ENCODE measurements around the gene SEMA3E.
"Not testable (repeated sequence)": the region's sequence is repeated elsewhere in the genome, so short reads cannot be mapped to it uniquely, and the experiment has no call there.

The SEMA3E gene

DNA sequence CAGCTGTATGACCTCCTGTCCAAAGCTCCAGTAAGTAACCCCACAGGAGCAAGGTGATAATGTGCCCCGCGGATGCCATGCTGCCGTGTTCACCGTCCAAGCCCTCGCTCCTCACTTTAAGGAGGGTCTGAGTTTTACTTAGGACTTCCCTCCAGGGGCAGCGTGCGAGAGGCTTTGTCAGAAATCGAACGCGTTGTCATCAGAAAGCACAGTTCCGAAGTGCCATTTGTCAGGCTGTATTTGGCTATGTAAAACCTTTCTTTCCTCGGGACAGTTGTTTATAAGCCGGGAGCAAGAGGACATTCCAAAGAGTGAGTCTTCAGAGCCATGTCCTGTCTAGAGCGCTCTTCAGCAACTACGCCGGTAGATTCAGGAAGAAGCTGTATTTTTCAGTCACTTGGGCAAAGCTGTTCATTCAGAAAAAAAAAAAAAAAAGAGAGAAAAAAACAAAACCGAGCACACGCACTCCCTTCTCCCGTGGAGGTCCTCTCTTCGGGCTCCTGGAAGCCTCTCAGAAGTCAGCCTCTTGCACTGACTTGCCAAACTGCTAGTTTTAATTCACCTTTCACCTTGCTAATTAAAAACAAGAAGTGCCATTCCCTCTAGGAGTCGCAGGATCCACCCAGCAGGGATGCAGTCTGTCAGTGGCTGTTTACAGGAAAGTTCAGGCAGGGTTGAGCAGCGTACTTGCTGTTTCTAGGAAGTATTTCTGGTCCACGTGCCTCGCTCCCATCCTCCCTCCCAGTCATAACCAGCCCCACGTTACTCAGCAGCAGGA lies at the start of gene SEMA3E:
TSS of gene SEMA3E (minus strand) at position 676 of the 778 bp plus-strand sequence.
- H3K27me3 Mint-ChIP-seq, result peaks cover 13% of the 10 kb centered on the region
- no peaks in the 10 kb centered on the region for H3K4me1 Mint-ChIP-seq (ENCODE audit: low read depth)
- no peaks in the 10 kb centered on the region for H3K36me3 Mint-ChIP-seq
- H3K4me3 Mint-ChIP-seq, result no peak within 1 kb of the TSS
- H3K27ac Mint-ChIP-seq, result no peak within 1 kb of the TSS
- H3K9me3 Mint-ChIP-seq (ENCODE audit: low read depth), result peaks cover 3% of the 10 kb centered on the region

DNA sequence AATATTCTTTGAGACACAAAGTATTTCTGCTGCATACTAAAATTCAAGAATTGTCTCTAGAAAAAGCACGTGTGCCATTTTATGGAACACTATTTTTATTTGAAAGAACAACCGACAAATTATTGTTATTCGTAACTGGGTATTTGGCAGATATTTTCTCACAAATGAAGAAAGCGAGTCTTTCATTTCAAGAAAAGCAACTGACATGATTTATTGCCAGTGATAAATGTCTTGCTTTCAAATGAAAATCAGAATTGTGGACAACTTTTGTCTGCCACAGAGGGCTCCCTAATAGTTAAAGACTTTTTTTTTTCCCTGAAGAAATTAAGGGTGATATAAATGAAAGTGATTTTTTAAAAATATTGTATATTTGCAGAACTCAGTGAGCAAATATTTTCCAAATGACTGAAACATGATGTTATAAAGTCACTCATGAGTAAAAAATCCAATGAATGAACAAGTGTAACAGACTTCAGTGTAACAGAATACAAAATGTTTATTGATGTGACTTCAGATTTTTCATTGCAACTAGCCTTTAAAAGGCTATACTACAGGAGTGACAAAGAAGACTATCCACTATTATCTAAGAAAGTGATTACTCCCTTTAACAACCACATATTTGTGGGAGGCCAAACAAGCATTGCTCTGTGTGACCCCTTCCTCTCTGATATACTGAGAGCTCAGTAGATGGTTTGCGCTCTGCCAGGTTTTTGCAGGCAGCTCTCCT lies 49.0 kb upstream of the SEMA3E start:
- no peaks in the 10 kb centered on the region for H3K36me3 Mint-ChIP-seq
- no peaks in the 10 kb centered on the region for H3K27me3 Mint-ChIP-seq
- H3K9me3 Mint-ChIP-seq (ENCODE audit: low read depth), result peaks cover 18% of the 10 kb centered on the region
- H3K27ac Mint-ChIP-seq, result no peak overlapping the region
- no peaks in the 10 kb centered on the region for H3K4me1 Mint-ChIP-seq (ENCODE audit: low read depth)
- H3K4me3 Mint-ChIP-seq, result no peak overlapping the region

- Mint-ChIP-seq H3K36me3 (no peaks in the 10 kb centered on the region), H3K9me3 (ENCODE audit: low read depth) (peaks cover 14% of the 10 kb centered on the region), H3K27ac (no peak overlapping the region), H3K4me1 (ENCODE audit: low read depth) (no peaks in the 10 kb centered on the region), H3K4me3 (no peak overlapping the region), H3K27me3 (no peaks in the 10 kb centered on the region)
Observed at GRCh38 chr7:83696101-83696500, 47.2 kb upstream of the SEMA3E start.

DNA sequence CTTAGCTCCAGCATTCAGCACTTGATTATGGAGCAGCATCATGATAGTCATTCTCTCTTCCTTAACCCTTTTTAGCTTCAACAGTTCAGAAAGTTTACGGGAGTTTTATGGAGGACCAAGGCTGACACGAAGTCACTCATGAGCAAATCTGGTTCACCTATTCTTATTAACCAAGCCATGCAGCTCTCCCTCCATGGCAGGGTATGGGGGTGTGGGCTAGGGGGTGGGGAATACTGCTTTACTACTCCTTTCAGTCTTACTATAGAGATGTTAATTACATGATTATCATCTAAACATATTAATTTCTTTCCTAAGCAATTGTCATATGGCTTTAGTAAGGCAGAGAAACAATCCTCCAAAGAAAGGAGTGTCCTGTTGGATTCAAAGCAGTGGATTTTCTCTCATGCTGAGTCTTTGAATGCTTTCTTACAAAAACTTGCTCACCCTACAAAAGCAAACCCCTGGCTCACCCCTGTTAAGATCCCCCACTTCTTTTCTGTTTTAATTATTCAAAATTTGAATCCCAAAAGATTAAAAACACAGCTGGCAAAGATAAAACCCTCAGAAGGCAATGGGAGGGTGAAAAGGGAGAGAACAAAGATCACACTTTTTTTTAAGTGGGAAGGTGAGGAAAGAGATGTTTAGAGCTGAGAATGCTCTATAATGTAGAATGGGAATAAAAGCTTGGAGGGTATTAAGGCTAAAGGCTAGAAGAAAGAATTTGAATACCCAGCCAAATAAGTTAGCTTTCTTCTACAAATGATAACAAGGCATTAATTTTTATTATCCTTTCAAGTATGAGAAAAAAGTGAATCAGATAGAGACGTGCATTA lies 46.4 kb upstream of the SEMA3E start:
- H3K9me3 Mint-ChIP-seq (ENCODE audit: low read depth), result peaks cover 14% of the 10 kb centered on the region
- H3K36me3 Mint-ChIP-seq, result no peaks in the 10 kb centered on the region
- no peaks in the 10 kb centered on the region for H3K4me1 Mint-ChIP-seq (ENCODE audit: low read depth)
- no peak overlapping the region for H3K27ac Mint-ChIP-seq
- no peaks in the 10 kb centered on the region for H3K27me3 Mint-ChIP-seq
- H3K4me3 Mint-ChIP-seq, result no peak overlapping the region

GRCh38 chr7:83693256-83693655 lies 44.3 kb upstream of the SEMA3E start:
- Mint-ChIP-seq H3K9me3 (ENCODE audit: low read depth) (peaks cover 5% of the 10 kb centered on the region), H3K27me3 (no peaks in the 10 kb centered on the region), H3K4me1 (ENCODE audit: low read depth) (no peaks in the 10 kb centered on the region), H3K4me3 (no peak overlapping the region), H3K36me3 (no peaks in the 10 kb centered on the region), H3K27ac (no peak overlapping the region)

DNA sequence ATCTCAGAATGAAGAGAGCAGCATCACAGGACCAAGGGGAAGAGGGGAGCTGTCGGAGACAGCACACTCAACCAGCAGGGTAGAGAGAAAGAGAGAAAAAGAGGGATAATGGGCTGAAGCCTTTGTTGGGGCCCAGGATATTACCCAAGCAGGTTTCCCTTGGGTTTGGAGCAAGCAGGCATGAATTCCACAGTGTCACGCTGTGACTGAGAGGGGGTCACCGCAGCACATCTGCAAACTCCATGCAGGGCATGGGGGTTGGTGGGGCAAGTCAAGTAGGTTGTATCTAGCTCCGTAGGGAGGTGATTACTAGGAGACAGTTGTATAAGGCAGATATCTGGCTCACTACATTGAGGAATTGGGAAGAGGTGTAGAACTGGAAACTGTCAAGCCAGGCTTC lies 42.2 kb upstream of the SEMA3E start:
- H3K27me3 Mint-ChIP-seq, result no peaks in the 10 kb centered on the region
- no peak overlapping the region for H3K27ac Mint-ChIP-seq
- H3K36me3 Mint-ChIP-seq, result no peaks in the 10 kb centered on the region
- H3K9me3 Mint-ChIP-seq (ENCODE audit: low read depth), result no peaks in the 10 kb centered on the region
- H3K4me3 Mint-ChIP-seq, result no peak overlapping the region
- H3K4me1 Mint-ChIP-seq (ENCODE audit: low read depth), result no peaks in the 10 kb centered on the region

DNA sequence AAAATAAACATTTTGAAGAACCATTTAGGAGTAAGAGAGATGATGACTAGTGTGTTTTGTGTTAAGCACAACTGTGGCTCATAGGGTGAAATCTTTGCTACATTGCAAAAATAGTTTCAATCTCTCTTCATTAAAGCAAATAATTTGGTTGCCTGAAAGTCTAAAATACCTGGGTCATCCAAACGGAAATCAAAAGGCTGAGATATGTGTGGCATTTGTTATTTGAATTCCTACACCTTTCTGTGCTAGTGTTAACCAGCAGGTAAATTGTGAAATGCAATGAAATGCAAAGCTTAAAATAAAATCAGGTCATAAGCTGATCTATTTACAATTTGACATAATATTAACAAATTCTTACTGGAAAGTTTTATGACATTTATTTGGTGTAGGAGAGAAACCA lies 40.9 kb upstream of the SEMA3E start:
- H3K4me1 Mint-ChIP-seq (ENCODE audit: low read depth), result no peaks in the 10 kb centered on the region

DNA sequence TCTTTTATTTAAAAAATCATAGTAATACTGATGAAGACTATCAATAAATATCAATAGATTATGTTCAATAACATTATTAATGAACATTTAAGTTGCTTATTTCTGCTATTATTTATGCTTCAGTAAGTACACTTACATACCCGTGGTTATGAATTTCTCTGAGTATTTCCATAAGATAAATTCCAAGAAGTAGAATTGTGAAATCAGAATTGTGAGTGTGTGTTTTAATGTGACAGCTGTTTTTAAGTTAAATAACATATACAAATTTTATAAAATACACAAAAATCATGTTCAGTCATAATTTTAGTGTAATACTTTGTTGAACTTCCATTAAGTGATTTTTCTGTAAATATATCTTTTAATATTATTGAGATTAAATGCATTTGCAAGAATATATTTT lies 37.5 kb upstream of the SEMA3E start:
- no peak overlapping the region for H3K27ac Mint-ChIP-seq
- H3K4me1 Mint-ChIP-seq (ENCODE audit: low read depth), result no peaks in the 10 kb centered on the region
- no peaks in the 10 kb centered on the region for H3K9me3 Mint-ChIP-seq (ENCODE audit: low read depth)
- H3K4me3 Mint-ChIP-seq, result no peak overlapping the region
- H3K27me3 Mint-ChIP-seq, result no peaks in the 10 kb centered on the region
- no peaks in the 10 kb centered on the region for H3K36me3 Mint-ChIP-seq

More for the DNA sequence above, 40.9 kb upstream of the SEMA3E start:
- Mint-ChIP-seq H3K27ac (no peak overlapping the region), H3K27me3 (no peaks in the 10 kb centered on the region), H3K9me3 (ENCODE audit: low read depth) (no peaks in the 10 kb centered on the region), H3K36me3 (no peaks in the 10 kb centered on the region), H3K4me3 (no peak overlapping the region)

DNA sequence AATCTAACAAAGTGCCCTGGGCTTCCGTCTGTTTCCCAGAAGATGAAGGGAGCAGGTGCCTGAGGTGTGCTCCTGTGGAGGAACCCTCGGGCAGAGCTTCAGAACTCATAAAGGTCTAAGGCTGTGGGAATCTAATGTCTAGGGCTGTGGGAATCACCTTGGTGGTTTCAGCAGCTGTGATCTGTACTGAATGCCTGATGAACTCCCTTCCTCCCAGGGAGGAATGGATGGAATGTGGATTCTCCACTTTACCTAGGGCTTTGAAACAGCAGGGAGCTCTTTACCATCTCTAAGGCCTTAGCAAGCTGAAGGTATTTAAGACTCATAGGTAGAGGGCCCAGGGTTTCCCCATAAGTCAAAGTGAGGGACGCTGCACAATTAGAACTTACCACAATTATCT lies 36.0 kb upstream of the SEMA3E start:
- Mint-ChIP-seq H3K27ac (no peak overlapping the region), H3K36me3 (no peaks in the 10 kb centered on the region), H3K4me3 (no peak overlapping the region), H3K27me3 (no peaks in the 10 kb centered on the region), H3K9me3 (ENCODE audit: low read depth) (no peaks in the 10 kb centered on the region), H3K4me1 (ENCODE audit: low read depth) (no peaks in the 10 kb centered on the region)

GRCh38 chr7:83681200-83681778 lies 32.4 kb upstream of the SEMA3E start:
- Mint-ChIP-seq H3K27me3 (no peaks in the 10 kb centered on the region), H3K9me3 (ENCODE audit: low read depth) (no peaks in the 10 kb centered on the region), H3K27ac (no peak overlapping the region), H3K36me3 (no peaks in the 10 kb centered on the region), H3K4me1 (ENCODE audit: low read depth) (no peaks in the 10 kb centered on the region), H3K4me3 (no peak overlapping the region)

DNA sequence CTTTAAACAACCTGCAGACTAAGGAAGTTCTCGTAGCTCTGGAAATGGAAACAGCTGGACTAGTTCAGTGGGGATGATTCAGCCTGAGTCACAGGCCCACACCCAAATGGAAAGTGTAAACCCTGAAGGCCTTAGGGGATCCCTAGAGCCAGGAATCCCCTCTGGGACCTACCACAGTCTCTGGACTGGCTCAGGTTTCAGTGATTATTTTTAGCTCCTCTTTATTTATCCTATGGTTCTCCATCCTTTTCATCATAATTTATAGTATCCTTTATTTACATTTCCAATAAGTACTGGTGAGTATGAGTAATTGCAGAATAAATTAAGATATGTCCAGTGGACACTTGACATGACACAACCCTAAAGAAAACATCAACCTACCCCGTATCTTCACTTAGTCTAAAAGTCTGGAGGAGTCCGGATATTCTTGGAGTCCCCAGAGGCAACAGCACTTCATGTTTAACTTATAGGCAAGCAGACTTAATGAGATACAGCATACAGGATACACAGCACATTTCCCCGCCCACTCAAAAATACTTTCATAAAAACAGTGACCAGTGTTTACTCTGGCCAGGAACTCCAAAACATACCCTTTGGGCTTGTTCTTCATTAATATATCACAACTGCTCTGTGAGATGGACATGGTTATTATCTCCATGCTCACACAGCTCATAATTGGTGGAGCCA lies 28.4 kb upstream of the SEMA3E start:
- Mint-ChIP-seq H3K27ac (no peak overlapping the region), H3K4me3 (no peak overlapping the region), H3K9me3 (ENCODE audit: low read depth) (no peaks in the 10 kb centered on the region), H3K27me3 (no peaks in the 10 kb centered on the region), H3K4me1 (ENCODE audit: low read depth) (no peaks in the 10 kb centered on the region), H3K36me3 (no peaks in the 10 kb centered on the region)

DNA sequence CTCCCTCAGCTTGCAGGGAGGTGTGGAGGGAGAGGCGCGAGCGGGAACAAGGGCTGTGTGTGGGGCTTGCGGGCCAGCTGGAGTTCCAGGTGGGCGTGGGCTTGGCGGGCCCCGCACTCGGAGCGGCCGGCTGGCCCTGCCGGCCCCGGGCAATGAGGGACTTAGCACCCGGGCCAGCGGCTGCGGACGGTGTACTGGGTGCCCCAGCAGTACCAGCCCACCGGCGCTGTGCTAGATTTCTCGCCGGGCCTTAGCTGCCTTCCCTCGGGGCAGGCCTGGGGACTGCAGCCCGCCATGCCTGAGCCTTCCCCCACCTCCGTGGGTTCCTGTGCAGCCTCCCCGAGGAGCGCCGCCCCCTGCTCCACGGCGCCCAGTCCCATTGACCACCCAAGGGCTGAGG lies 24.4 kb upstream of the SEMA3E start:
- not testable (repeated sequence) for H3K4me1 Mint-ChIP-seq (ENCODE audit: low read depth); H3K36me3 Mint-ChIP-seq; H3K4me3 Mint-ChIP-seq; H3K27ac Mint-ChIP-seq; H3K27me3 Mint-ChIP-seq; H3K9me3 Mint-ChIP-seq (ENCODE audit: low read depth)

DNA sequence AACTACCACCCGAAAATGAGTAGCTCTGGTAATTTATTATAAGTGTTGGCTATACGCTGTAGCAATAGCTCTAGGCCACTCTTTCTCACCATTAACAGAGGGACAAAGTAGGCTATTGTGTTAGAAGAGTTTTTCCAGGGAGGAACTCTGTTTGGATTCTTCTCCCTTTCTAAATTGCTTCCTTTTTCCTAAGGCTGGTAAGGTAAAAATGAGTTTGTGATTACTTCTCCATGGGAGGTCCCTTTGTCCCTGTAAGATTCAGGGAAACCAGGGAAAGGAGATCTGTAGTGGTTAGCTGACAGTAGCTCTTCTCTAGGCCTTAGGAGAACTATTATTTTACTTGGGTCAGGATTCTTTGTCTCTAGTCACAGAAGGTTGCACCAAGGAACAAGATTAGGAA lies 23.2 kb upstream of the SEMA3E start:
- Mint-ChIP-seq H3K27me3 (no peaks in the 10 kb centered on the region), H3K36me3 (no peaks in the 10 kb centered on the region), H3K27ac (no peak overlapping the region), H3K4me1 (ENCODE audit: low read depth) (no peaks in the 10 kb centered on the region), H3K4me3 (no peak overlapping the region), H3K9me3 (ENCODE audit: low read depth) (no peaks in the 10 kb centered on the region)

DNA sequence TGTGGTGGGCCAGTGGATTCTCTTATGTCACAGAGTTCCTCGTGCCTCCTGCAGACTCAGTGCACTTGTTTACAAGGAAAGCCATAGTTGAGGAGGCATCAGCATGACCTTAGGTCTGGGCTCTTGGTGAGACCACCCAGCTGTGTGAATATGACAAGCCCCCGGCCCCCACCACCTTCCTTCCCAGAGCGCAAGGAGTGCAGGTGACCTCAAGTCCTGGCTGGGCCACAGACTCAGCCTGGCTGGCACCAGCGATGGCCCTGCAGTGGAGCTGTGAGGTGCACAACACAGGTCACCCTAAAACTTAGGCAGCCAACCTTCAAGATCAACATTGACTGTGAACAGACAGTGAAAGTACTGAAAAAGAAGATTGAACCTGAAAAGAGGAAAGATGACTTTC lies 14.2 kb upstream of the SEMA3E start:
- no peak overlapping the region for H3K27ac Mint-ChIP-seq
- no peak overlapping the region for H3K4me3 Mint-ChIP-seq
- H3K4me1 Mint-ChIP-seq (ENCODE audit: low read depth), result no peaks in the 10 kb centered on the region
- no peaks in the 10 kb centered on the region for H3K27me3 Mint-ChIP-seq
- peaks cover 6% of the 10 kb centered on the region for H3K9me3 Mint-ChIP-seq (ENCODE audit: low read depth)
- no peaks in the 10 kb centered on the region for H3K36me3 Mint-ChIP-seq

Measured in activated naive CD8-positive, alpha-beta T cell (primary cell).